Natural killer cell treated with Interleukin-12 subunit alpha and Interleukin-12 subunit beta and Interleukin-15 and Interleukin-18, amount 100 ng/mL, for 72 hours (primary cell): ENCODE data around the gene ADSS2. TPM values are rescaled to one million over a fixed set of nuclear protein-coding genes. Genes with fewer than 3 reads are reported as not detected.

Source experiments
- ATAC-seq, 2 donors: fragments of 150-1000 bp; cut with Tn5 transposase in 1 of 2; sonication (Bioruptor Pico), chemical (Tn5 transposase) in 1 of 2; 2 replicates each; pipeline ENCODE4 v1.10.0; 2021
- DNase-seq: peaks from one replicate; pipeline ENCODE4 v3.0.0; 2022; ENCODE audit warnings: low spot score
- H3K27ac Mint-ChIP-seq, 2 donors: 1 replicate in 1 of 2; 2 replicates in 1 of 2; pipeline ENCODE4 v1.8.0; 2022; ENCODE audit warnings: mixed read lengths in 2 of 2, mild to moderate bottlenecking in 1 of 2, moderate library complexity in 1 of 2
- H3K27me3 Mint-ChIP-seq, 2 donors: 1 replicate in 1 of 2; 2 replicates in 1 of 2; pipeline ENCODE4 v1.8.0; 2022; ENCODE audit warnings: mixed read lengths in 2 of 2
- H3K36me3 Mint-ChIP-seq: one replicate; pipeline ENCODE4 v1.8.0; 2022; ENCODE audit warnings: mixed read lengths
- H3K4me1 Mint-ChIP-seq, 2 donors: 1 replicate in 1 of 2; 2 replicates in 1 of 2; pipeline ENCODE4 v1.8.0; 2022; ENCODE audit warnings: low read depth in 2 of 2, mixed read lengths in 2 of 2, mild to moderate bottlenecking in 1 of 2
- H3K4me3 Mint-ChIP-seq: one replicate; pipeline ENCODE4 v1.8.0; 2022; ENCODE audit warnings: mixed read lengths
- H3K9me3 Mint-ChIP-seq: 2 replicates; pipeline ENCODE4 v1.8.0; 2022; ENCODE audit warnings: mixed read lengths
- total RNA-seq, 2 donors: library from RNA; stranded (reverse); gene quantifications; one replicate each; pipeline ENCODE4 v1.2.3, GENCODE V29; 2022

The ADSS2 gene
- total RNA-seq, 2 donors from 2014 or later = 45.0 to 51.0 TPM

DNA sequence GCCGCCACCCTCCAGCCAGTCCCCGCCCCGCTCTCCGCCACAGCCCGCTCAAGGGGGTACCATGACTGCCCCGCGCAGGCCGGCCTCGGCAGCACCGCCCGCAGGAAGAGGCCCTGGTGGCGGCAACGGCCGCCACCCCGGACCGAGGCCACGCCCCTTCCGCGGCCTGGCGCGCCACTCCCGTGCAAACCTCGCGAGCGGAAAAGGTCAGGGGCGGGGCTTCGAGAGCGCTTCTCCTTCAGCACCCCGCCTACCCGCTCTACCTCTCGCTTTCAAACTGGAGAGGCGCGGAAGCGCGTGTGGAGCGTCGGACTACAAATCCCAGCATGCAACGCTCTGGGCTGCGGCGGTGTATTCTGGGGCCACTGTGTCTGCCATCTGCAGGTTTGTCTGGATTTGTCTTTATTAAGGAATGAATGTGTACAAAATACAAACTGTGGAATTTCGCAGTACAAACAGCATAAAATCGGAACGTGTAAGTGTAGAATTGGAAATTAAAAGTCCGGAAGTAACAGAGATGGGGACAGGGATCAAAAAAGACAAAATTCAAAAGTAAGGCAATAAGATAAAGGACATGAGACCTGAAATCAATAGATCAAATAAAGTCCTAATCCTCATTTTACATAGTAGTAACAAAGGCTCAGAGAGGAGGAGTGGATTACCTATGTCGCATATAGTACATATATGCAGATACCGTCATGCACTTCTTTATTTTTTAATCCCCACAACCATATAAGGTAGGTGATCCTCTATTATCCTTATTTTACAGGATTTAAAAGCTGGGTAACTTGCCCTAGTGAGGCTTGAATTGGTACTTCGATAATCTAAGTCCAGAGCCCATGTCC lies 464 bp upstream of the ADSS2 start:
- H3K27me3 Mint-ChIP-seq = no peaks in the 10 kb centered on the region
- peaks cover 32 to 38% of the 10 kb centered on the region in 2 donors for H3K4me1 Mint-ChIP-seq
- H3K27ac Mint-ChIP-seq = peak overlapping the region; percentile 76 to 87
- peaks cover 17% of the 10 kb centered on the region for H3K36me3 Mint-ChIP-seq
- H3K4me3 Mint-ChIP-seq = peak overlapping the region; percentile 95
- peak; percentile 98 for ATAC-seq
- peaks cover 3% of the 10 kb centered on the region for H3K9me3 Mint-ChIP-seq
- peak; percentile 100 for DNase-seq

DNA sequence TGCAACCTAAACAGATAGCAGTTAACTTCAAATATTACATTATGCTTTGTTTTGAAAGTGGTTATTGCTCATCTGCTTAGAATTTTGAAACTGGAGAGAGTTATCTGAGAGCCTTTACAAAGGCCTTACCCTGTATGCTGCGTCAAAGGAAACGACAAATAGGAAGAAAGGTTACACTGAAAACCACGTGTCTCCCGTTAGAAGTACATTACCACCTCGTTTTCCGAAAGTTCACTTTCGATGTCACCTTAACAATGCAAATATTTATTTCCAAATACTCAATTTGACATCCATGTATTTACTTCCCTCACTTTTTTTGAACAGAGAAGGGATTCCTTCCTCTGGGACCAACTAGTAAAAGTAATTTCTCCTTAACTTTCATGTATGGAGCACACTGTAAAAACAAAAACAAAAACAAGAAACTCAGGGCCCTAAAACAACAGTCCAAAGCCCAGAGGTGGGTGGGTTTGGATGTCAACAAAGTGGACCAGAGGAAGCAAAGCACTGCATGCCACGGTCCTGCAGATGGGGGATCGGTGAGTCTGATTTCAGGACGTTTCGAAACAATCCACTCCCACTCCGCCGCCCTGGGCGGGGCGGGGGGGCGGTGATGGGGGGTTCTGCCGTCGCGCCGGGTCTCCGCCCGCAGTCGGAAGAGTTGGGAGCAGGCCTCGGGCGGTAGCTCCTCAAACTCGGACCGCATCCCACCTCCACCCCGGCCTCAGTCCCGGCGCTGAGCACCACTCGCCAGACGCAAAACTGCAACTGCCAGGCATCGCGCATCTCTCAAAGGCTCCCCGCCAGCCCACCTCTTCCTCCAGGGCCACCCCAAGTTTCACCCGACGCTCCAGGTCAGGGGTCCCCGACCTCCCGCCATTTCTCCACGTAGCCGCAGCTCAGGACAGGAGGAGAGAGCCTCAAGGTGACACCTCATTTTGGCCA lies 841 bp downstream of the ADSS2 start:
- DNase-seq (peak; percentile 68), ATAC-seq (peak in 1 of 2 donors; percentile 1)
- Mint-ChIP-seq H3K36me3 (peaks cover 17% of the 10 kb centered on the region), H3K9me3 (peaks cover 3% of the 10 kb centered on the region), H3K4me1 (peaks cover 40 to 48% of the 10 kb centered on the region in 2 donors), H3K4me3 (peak overlapping the region; percentile 95), H3K27me3 (no peaks in the 10 kb centered on the region), H3K27ac (peak overlapping the region; percentile 76 to 94)

DNA sequence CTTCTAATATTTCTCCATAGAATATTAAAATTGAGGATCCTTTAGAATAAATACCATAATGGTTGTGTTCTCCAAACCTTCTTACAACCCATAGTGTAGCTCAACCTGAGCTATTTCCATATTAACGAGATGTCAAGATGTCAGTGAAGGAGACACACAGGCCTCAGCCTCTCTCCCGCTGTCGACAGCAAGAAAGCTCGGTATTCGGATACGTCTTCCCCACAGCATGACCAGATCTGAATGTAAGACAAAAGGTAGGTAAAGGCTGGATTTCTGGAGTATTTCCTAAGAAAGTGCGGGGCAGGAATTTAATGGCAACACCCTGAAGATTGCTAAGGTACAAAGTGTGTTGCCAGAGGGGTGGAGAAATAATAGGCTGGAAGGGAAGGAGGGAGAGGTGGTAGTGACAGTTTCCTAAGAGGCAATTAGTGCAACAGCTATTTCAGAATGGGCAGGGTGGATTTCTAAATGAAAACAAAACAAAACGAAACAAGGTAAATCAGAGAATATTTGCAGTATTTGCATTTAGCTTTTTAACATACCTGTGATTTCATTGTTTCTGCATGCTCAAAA lies 1.7 kb downstream of the ADSS2 start:
- Mint-ChIP-seq H3K27me3 (no peaks in the 10 kb centered on the region), H3K27ac (peak overlapping the region; percentile 76 to 94), H3K36me3 (peaks cover 17% of the 10 kb centered on the region), H3K4me1 (peaks cover 44 to 55% of the 10 kb centered on the region in 2 donors), H3K4me3 (peak overlapping the region; percentile 95), H3K9me3 (peaks cover 3% of the 10 kb centered on the region)
- DNase-seq = no peak
- no peak for ATAC-seq

DNA sequence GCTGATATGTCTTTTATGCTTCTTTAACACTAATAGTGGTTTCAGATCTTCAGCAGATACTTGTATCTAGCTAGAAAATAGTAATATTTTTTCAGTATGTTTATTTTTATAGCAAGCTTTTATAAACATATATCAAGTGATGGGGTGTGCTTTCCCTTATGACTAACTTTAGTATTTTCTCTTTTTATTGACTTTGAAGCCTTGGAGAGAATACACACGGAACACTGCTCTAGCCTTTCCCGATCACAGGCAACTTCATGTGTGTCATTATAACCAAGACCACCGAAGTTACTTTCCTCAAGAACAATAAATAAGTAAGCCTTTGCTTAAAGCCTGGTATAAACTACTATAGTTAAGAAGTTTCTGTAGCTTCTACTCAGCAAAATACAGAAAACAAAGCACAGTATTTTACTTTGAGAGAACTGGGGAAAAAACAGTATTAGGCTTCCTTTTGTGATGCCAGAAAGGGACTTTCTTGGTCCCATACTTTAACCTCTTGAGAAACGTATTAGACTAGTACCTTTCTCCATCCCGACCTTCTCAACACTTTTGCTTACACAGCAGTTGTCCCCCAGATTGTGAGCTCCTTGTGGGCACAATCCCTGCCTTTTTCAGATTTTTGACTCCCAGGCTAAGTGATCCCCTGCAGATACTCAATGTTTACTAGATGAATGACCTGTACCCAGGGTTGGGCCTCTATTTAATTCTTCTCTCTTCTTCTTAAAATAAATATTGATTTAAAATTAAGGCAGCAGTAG lies 3.3 kb downstream of the ADSS2 start:
- no peak for ATAC-seq
- H3K4me1 Mint-ChIP-seq = peaks cover 46 to 58% of the 10 kb centered on the region in 2 donors
- peak overlapping the region; percentile 22 for H3K4me3 Mint-ChIP-seq
- H3K27ac Mint-ChIP-seq = no peak overlapping the region
- no peaks in the 10 kb centered on the region for H3K27me3 Mint-ChIP-seq
- H3K36me3 Mint-ChIP-seq = peaks cover 17% of the 10 kb centered on the region
- no peak for DNase-seq
- H3K9me3 Mint-ChIP-seq = peaks cover 3% of the 10 kb centered on the region

DNA sequence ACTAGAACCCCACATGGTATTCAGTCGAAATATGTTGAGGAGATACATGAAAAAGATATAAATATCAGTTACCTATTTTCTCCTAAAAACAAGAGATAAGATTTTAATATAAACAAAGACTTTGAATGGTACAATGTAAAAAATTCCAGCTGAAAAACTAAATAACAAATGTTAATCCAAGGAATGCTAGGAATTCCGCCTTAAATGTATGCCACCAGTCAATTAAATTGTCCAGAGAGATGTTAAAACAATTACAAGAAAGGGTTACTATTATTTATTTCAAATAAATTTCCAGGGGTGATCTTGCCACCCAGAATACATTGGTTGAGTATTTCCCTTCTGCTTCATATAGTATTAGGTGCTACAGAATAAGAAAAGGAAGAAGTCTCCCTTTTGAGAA lies 4.2 kb downstream of the ADSS2 start:
- no peak for DNase-seq
- peaks cover 17% of the 10 kb centered on the region for H3K36me3 Mint-ChIP-seq
- H3K9me3 Mint-ChIP-seq = peaks cover 3% of the 10 kb centered on the region
- H3K27ac Mint-ChIP-seq = peak overlapping the region in 1 of 2 donors; percentile 21
- no peaks in the 10 kb centered on the region for H3K27me3 Mint-ChIP-seq
- H3K4me1 Mint-ChIP-seq = peaks cover 46 to 53% of the 10 kb centered on the region in 2 donors
- no peak overlapping the region for H3K4me3 Mint-ChIP-seq
- no peak for ATAC-seq

DNA sequence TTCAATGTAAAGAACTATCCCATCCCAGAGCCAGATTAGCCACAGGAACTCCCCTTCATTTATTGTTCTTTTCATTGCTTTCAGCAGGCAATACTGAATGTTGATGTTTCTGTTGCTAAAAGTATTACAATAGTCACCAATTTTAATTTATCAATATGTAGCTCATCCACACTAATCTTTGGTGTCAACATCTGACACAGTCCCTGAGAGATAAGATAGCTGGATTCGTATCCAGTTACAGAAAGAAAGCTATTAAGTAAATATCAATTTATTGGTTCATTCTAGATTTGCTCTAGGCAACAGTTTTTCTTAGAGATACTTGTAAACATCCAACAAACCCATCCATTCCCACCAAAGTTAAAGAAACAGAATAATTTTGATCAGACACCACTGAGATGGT lies 4.7 kb downstream of the ADSS2 start:
- H3K27ac Mint-ChIP-seq = peak overlapping the region in 1 of 2 donors; percentile 21
- peaks cover 42 to 49% of the 10 kb centered on the region in 2 donors for H3K4me1 Mint-ChIP-seq
- ATAC-seq (no peak), DNase-seq (no peak)
- peaks cover 17% of the 10 kb centered on the region for H3K36me3 Mint-ChIP-seq
- H3K4me3 Mint-ChIP-seq = no peak overlapping the region
- H3K9me3 Mint-ChIP-seq = peaks cover under 1% of the 10 kb centered on the region
- no peaks in the 10 kb centered on the region for H3K27me3 Mint-ChIP-seq

DNA sequence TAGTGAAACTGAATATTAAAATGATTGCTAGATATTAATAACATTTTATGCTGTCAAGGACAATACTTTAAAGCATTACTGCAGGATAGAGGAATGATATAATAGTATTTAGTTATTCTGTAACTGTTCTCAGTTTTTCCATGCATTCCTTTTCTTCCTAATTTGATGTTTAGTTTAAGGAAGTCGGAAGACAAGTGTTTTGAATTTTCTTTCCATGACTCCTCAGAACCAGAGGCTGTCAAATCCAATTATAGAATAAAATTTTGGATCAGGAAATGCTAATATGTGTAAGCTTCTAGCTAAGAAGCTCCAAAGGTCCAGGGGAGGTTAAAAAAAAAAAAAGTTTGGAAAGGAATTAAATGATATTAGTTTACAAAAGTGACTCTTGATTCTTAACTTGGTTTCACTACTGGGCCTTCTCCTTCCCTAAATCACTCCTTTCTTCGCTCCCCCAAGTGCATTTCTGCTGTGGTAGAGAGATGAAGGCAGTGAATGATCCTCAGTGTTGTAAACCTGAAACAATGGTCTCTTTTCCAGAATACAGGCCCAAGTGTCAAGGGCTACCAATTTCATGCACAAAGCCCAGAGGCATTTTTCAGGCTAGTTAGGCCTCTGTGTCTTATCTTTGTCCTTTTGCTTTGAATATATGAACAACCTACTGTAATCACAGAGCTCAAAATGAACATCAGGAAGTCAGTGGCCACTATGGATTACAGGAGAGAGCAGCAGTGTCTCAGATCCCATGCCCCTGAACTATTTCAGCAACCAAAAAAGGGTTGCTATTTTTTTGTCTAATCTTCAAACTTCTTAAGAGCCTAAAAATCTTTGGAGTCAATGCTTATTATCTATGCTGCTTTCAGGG lies 6.2 kb downstream of the ADSS2 start:
- Mint-ChIP-seq H3K27me3 (no peaks in the 10 kb centered on the region), H3K27ac (peak overlapping the region; percentile 34 to 59), H3K36me3 (peaks cover 13% of the 10 kb centered on the region), H3K4me3 (no peak overlapping the region), H3K4me1 (peaks cover 38 to 43% of the 10 kb centered on the region in 2 donors), H3K9me3 (no peaks in the 10 kb centered on the region)
- ATAC-seq = no peak
- no peak for DNase-seq

DNA sequence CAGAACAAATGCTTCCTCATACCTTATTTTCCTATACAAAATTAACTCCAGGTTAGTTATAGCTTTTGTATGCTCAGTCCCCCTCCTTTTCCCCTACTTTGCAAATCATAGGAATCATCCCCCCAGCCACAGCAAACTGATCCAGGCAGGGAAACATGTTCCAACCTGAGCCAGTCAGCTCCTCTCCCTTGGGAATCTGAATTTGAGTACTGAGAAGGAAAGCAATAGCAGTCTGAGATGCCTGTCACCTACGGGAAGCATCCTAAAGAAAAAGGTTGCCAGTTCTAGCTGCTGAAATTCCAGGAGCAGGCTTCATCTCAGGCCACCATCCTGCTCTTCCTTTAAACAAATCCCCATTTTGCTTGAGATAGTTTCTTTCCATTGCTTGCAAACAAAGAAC lies 6.9 kb downstream of the ADSS2 start:
- H3K36me3 Mint-ChIP-seq = peaks cover 7% of the 10 kb centered on the region
- H3K9me3 Mint-ChIP-seq = no peaks in the 10 kb centered on the region
- peak overlapping the region; percentile 34 to 59 for H3K27ac Mint-ChIP-seq
- no peak for ATAC-seq
- peaks cover 31 to 42% of the 10 kb centered on the region in 2 donors for H3K4me1 Mint-ChIP-seq
- H3K4me3 Mint-ChIP-seq = no peak overlapping the region
- H3K27me3 Mint-ChIP-seq = no peaks in the 10 kb centered on the region
- no peak for DNase-seq

DNA sequence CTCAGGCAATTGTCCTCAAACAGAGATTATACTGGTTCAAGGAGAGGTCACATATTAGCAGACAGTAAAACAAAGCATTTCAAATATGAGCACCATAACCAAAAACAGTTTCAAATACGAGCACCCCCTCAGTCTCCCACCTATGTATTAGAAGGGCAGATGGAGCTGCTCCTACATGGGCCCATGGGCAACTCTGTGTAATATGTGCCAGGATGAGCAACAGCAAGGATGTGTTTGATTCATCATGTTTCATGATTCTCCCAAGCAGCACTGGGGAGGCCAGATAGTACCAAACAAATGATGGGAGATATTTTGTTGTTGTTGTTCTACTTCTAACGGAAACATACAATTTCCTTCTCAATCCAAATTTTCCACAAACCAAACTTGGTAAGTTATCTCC lies 8.9 kb downstream of the ADSS2 start:
- Mint-ChIP-seq H3K36me3 (no peaks in the 10 kb centered on the region), H3K4me1 (peaks cover 24 to 43% of the 10 kb centered on the region in 2 donors), H3K27ac (no peak overlapping the region), H3K4me3 (no peak overlapping the region), H3K27me3 (no peaks in the 10 kb centered on the region), H3K9me3 (no peaks in the 10 kb centered on the region)
- no peak for DNase-seq
- no peak for ATAC-seq

DNA sequence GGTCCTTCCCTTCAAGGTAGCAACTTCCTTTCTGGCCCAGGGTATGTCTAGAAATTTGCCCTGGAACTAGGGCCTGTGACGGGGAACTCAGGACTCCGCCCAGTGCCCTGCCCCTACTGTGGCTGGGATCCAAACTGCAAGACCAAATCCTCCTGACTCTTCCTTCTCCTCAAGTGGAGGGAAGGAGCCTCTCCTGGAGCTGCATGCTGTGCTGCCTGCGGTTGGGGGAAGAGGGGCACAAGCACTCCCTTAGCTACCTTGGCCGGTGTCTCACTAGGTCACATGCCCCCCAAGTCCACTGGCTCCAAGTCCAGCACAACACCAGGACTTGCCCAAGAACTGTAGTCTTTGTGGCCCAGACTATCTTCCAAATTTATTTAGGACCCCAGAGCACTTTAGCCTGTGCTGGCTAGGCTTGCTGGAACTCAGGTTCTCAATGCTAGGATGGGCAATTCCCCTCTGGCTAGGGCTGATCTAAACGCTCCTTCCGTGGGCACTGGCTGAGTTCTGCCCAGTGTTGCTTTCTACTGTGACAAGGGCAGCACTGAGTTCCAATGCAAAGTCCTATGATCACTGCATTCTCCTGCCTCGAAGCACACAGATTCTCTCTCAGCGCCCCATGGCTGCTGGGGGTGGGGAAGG lies 12.2 kb downstream of the ADSS2 start:
- Mint-ChIP-seq H3K4me3 (no peak overlapping the region), H3K27me3 (no peaks in the 10 kb centered on the region), H3K9me3 (no peaks in the 10 kb centered on the region), H3K27ac (no peak overlapping the region), H3K4me1 (peaks cover 14 to 29% of the 10 kb centered on the region in 2 donors), H3K36me3 (peaks cover 10% of the 10 kb centered on the region)
- ATAC-seq (no peak), DNase-seq (no peak)

DNA sequence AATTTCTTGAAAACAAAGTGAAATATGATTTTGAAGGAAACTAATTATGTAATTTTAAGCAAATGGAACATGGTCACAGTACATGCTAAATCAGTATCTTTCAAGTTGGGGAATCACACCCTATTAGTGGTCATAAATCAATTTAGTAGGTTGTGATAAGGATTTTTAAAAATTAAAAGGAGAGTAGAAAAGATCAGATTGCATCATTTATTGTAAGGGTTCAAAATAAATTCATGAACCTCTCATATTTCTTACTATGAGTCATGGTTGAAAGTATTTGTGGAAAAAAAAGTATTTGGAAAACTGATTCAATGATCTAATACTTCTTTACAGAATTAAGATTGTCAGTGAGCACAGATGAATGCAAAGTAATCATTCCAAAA lies 14.6 kb downstream of the ADSS2 start:
- ATAC-seq = no peak
- H3K27ac Mint-ChIP-seq = no peak overlapping the region
- H3K4me3 Mint-ChIP-seq = no peak overlapping the region
- peaks cover 13% of the 10 kb centered on the region for H3K36me3 Mint-ChIP-seq
- no peaks in the 10 kb centered on the region for H3K27me3 Mint-ChIP-seq
- no peak for DNase-seq
- H3K4me1 Mint-ChIP-seq = peaks cover 14 to 29% of the 10 kb centered on the region in 2 donors
- no peaks in the 10 kb centered on the region for H3K9me3 Mint-ChIP-seq
